Measurements from ENCODE around the gene CRIM1. TPM values are rescaled to one million over a fixed set of nuclear protein-coding genes. Genes with fewer than 3 reads are reported as not detected.

CRIM1 gene
- total RNA-seq, 1 donor from 2014 or later, result 158 TPM

GRCh38 chr2:36564377-36564930 lies 208.9 kb downstream of the CRIM1 start:
- Histone ChIP-seq H3K36me3 (no peaks in the 10 kb centered on the region), H3K4me1 (peaks cover 30% of the 10 kb centered on the region), H3K4me3 (no peak overlapping the region), H3K27me3 (no peaks in the 10 kb centered on the region), H3K27ac (no peak overlapping the region), H3K9me3 (no peaks in the 10 kb centered on the region)
- DNase-seq, result no peak
- ATAC-seq, result no peak
- intact Hi-C loops (cut with DNase I), result no loop called here
- no peak for TF ChIP-seq CTCF (IDR thresholded peaks at IDR 0.05)

GRCh38 chr2:36565712-36566111 lies 210.1 kb downstream of the CRIM1 start:
- intact Hi-C loops (cut with DNase I), result no loop called here
- DNase-seq, result no peak
- no peak for TF ChIP-seq CTCF (IDR thresholded peaks at IDR 0.05)

GRCh38 chr2:36566887-36567286 lies 211.3 kb downstream of the CRIM1 start:
- H3K27me3 ChIP-seq, result no peaks in the 10 kb centered on the region
- DNase-seq (no peak), ATAC-seq (no peak)
- no peak overlapping the region for H3K4me3 ChIP-seq
- TF ChIP-seq CTCF (IDR thresholded peaks at IDR 0.05), result no peak
- H3K27ac ChIP-seq, result no peak overlapping the region
- no peaks in the 10 kb centered on the region for H3K9me3 ChIP-seq
- intact Hi-C loops (cut with DNase I), result no loop called here
- peaks cover 17% of the 10 kb centered on the region for H3K4me1 ChIP-seq
- no peaks in the 10 kb centered on the region for H3K36me3 ChIP-seq

More at GRCh38 chr2:36565712-36566111, 210.1 kb downstream of the CRIM1 start:
- H3K27me3 ChIP-seq, result no peaks in the 10 kb centered on the region
- H3K9me3 ChIP-seq, result no peaks in the 10 kb centered on the region
- H3K36me3 ChIP-seq, result no peaks in the 10 kb centered on the region
- H3K4me3 ChIP-seq, result no peak overlapping the region
- ATAC-seq, result no peak
- H3K27ac ChIP-seq, result no peak overlapping the region
- H3K4me1 ChIP-seq, result peaks cover 29% of the 10 kb centered on the region

- intact Hi-C loops (cut with DNase I), result no loop called here
Measured at GRCh38 chr2:36567711-36568408, 212.3 kb downstream of the CRIM1 start.

GRCh38 chr2:36568516-36569246 lies 213.1 kb downstream of the CRIM1 start:
- Histone ChIP-seq H3K27ac (no peak overlapping the region), H3K27me3 (no peaks in the 10 kb centered on the region), H3K9me3 (no peaks in the 10 kb centered on the region), H3K4me3 (no peak overlapping the region), H3K36me3 (no peaks in the 10 kb centered on the region), H3K4me1 (no peaks in the 10 kb centered on the region)
- intact Hi-C loops (cut with DNase I), result no loop called here
- no peak for TF ChIP-seq CTCF (IDR thresholded peaks at IDR 0.05)
- DNase-seq (no peak), ATAC-seq (no peak)

More at GRCh38 chr2:36567711-36568408, 212.3 kb downstream of the CRIM1 start:
- ATAC-seq (no peak), DNase-seq (no peak)
- Histone ChIP-seq H3K27ac (no peak overlapping the region), H3K4me1 (peaks cover 8% of the 10 kb centered on the region), H3K9me3 (no peaks in the 10 kb centered on the region), H3K36me3 (no peaks in the 10 kb centered on the region), H3K4me3 (no peak overlapping the region), H3K27me3 (no peaks in the 10 kb centered on the region)
- no peak for TF ChIP-seq CTCF (IDR thresholded peaks at IDR 0.05)
